ENCODE data around the gene NAPG. TPM values are rescaled to one million over a fixed set of nuclear protein-coding genes. Genes with fewer than 3 reads are reported as not detected.

Gene NAPG
- total RNA-seq, 1 experiment from 2014 or later: 28.0 TPM

DNA sequence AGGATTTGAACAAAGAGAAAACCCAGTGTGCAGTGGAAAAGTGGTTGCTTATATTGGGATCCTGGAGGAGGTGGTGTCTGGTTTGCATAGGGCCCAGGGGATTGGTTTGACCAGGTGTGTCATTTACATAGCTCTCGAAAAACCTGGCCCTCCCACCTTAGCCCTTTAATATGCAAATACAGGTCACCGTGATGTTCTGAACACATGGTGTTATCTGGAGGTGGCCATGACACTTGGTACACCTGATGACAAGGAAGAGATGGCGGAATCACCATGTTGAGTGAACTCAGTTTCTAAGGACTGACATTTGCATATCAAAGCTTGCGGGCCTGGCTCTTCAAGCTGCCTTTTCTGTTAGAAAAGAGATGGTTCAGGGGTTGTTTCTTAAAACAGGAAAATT, 2.3 kb upstream of the NAPG start:
- intact Hi-C loops (cut with micrococcal nuclease): no loop called here
- TF ChIP-seq EGR1 (IDR thresholded peaks at IDR 0.05; ENCODE audit: low read depth): no peak
- TF ChIP-seq, protein P1, sequence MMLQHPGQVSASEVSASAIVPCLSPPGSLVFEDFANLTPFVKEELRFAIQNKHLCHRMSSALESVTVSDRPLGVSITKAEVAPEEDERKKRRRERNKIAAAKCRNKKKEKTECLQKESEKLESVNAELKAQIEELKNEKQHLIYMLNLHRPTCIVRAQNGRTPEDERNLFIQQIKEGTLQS (IDR thresholded peaks at IDR 0.05): no peak
- no peak for TF ChIP-seq EZH2 (IDR thresholded peaks at IDR 0.05)
- TF ChIP-seq REST (IDR thresholded peaks at IDR 0.05; ENCODE audit: low read depth): no peak
- TF ChIP-seq POLR2A (IDR thresholded peaks at IDR 0.05; ENCODE audit: borderline replicate concordance, extremely low read depth, insufficient read depth, insufficient read length): no peak
- TF ChIP-seq ELF1 (IDR thresholded peaks at IDR 0.05; ENCODE audit: borderline replicate concordance, low read depth): no peak
- TF ChIP-seq RAD21 (IDR thresholded peaks at IDR 0.05; ENCODE audit: low read depth): no peak
- no peak for TF ChIP-seq ZFX (IDR thresholded peaks at IDR 0.05)
- TF ChIP-seq TCF7L2 (IDR thresholded peaks at IDR 0.05; ENCODE audit: borderline replicate concordance, extremely low read depth, insufficient read depth, insufficient read length): no peak
- no peak for TF ChIP-seq ZNF274 (IDR thresholded peaks at IDR 0.05; ENCODE audit: low read depth, low read length)
- no peak for TF ChIP-seq POLR2AphosphoS5 (IDR thresholded peaks at IDR 0.05; ENCODE audit: low read depth, low read length)
- TF ChIP-seq EZH2phosphoT487 (IDR thresholded peaks at IDR 0.05; ENCODE audit: borderline replicate concordance): no peak
- TF ChIP-seq YY1 (IDR thresholded peaks at IDR 0.05; ENCODE audit: extremely low read depth, insufficient replicate concordance, low read depth, low read length): no peak
- no peak for TF ChIP-seq CTCF (IDR thresholded peaks at IDR 0.05 in 2 of 3, conservative IDR thresholded peaks at IDR 0.05 in 1 of 3; ENCODE audit: borderline replicate concordance in 1 of 3, insufficient read depth in 1 of 3, low read depth in 2 of 3, low read length in 2 of 3)
- no peak for TF ChIP-seq SP1 (IDR thresholded peaks at IDR 0.05; ENCODE audit: low read depth)
- no peak for TF ChIP-seq MAX (IDR thresholded peaks at IDR 0.05)
- TF ChIP-seq SIN3A (IDR thresholded peaks at IDR 0.05; ENCODE audit: low read depth): no peak
- no peak for TF ChIP-seq FOSL1 (IDR thresholded peaks at IDR 0.05; ENCODE audit: low read depth)
- no peak for TF ChIP-seq CEBPB (IDR thresholded peaks at IDR 0.05; ENCODE audit: low read depth)
- no peak for DNase-seq (ENCODE audit: low read depth, low spot score)

More for the DNA sequence above, 2.3 kb upstream of the NAPG start:
- ChIA-PET CTCF (no interaction called here), RAD21 (ENCODE audit: low non-redundant PET in 1 of 2, low total read pairs in 2 of 2, uncharacterized antibody in 2 of 2, unreplicated experiment in 2 of 2) (no interaction called here), POLR2A (no interaction called here)
- no peak overlapping the region for H3K9ac ChIP-seq (ENCODE audit: low read length)
- peaks cover 10% of the 10 kb centered on the region; the same call in 1 of the 2 replicates for H3K27me3 ChIP-seq (ENCODE audit: insufficient read depth, low read length)
- H3K27ac ChIP-seq (ENCODE audit: low read depth, low read length): no peak overlapping the region
- no peaks in the 10 kb centered on the region for H3K36me3 ChIP-seq (ENCODE audit: control insufficient read depth in 1 of 2, insufficient read depth in 2 of 2, low read length in 2 of 2)
- H3K4me1 ChIP-seq (ENCODE audit: control insufficient read depth in 1 of 2, insufficient read depth in 2 of 2, low read length in 2 of 2): peaks cover 7 to 17% of the 10 kb centered on the region in 2 experiments; a peak in 3 of 4 replicates
- no peaks in the 10 kb centered on the region; the same call in 1 of the 2 replicates for H4K20me1 ChIP-seq (ENCODE audit: insufficient read depth)
- no peaks in the 10 kb centered on the region for H3K9me3 ChIP-seq (ENCODE audit: control insufficient read depth in 1 of 2, insufficient read depth in 1 of 2, low read depth in 1 of 2, low read length in 2 of 2)
- no peak overlapping the region for H3K4me3 ChIP-seq (replicated peaks in 1 of 2; ENCODE audit: low read depth in 1 of 2, low read length in 2 of 2)
- ATAC-seq: no peak
- no peak overlapping the region for H3K4me2 ChIP-seq (ENCODE audit: low read length)
- H3K79me2 ChIP-seq (ENCODE audit: insufficient read depth, low read length): peaks cover 22% of the 10 kb centered on the region
- no peak overlapping the region for H2AFZ ChIP-seq (ENCODE audit: low read depth, low read length, poor library complexity, severe bottlenecking)
- H3K9me2 ChIP-seq (ENCODE audit: insufficient read depth): no peaks in the 10 kb centered on the region
- no TSS peak for BruUV-seq (replicated peaks)

All from HCT116 (cell line).